ENCODE results near the gene KMO. TPM values are rescaled to one million over a fixed set of nuclear protein-coding genes. Genes with fewer than 3 reads are reported as not detected.

Gene KMO
- total and polyA plus RNA-seq, 2 donors (not counting 3 experiments of a cell fraction or from before 2014, with no cell fraction given), result not detected

DNA sequence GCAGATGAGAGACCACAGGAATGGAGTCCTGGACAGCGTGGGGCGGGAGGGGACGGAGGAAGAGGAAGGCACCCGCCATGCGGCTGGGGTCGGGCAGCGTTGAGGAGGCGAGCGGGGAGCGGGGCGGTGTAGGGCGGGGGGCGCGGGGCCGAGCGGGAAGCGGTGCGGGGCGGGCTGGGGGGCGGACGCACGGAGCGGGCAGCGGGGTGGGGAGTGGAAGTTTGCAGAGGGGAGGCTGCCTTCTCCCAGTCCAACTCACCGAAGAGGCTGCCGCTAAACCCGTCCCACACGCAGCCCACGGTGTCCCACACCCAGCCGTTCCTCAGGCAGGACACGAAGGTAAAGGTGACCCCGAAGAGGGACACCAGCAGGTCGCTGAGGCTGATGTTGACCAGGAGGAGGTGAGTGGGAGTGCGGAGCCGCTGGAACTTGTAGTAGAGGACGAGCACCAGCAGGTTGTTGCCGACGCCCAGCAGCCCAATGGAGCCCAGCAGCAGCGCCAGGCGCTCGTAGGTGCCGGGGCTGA, 107.5 kb downstream of the KMO start:
- intact Hi-C loops (cut with micrococcal nuclease), result loop anchor here (1.0 to 10.0 kb wide), 3 partner anchors 27 to 285 kb away; partner anchors contain the start of genes EXO1 and RGS7
- Histone ChIP-seq H3K9me1 (replicated peaks; ENCODE audit: control insufficient read depth, extremely low read depth, insufficient read depth, low read length) (no peaks in the 10 kb centered on the region), H3K4me2 (ENCODE audit: insufficient read depth, low read length) (peak overlapping the region; percentile 77), H3K9me3 (replicated peaks; ENCODE audit: control insufficient read depth, insufficient read depth, low read length) (no peaks in the 10 kb centered on the region), H3K27me3 (ENCODE audit: control insufficient read depth in 2 of 2, insufficient read depth in 2 of 2, low read length in 2 of 2) (no peaks in the 10 kb centered on the region), H3K27ac (ENCODE audit: insufficient read depth, low read depth, low read length) (peak overlapping the region; percentile 32), H3K36me3 (ENCODE audit: control insufficient read depth in 2 of 2, extremely low read depth in 1 of 2, insufficient read depth in 2 of 2, low read length in 2 of 2) (peaks cover 0 to 2% of the 10 kb centered on the region in 2 experiments), H3K4me3 (replicated peaks in 1 of 3; ENCODE audit: insufficient read depth in 1 of 3, low read depth in 1 of 3, low read length in 3 of 3) (peak overlapping the region; percentile 49 to 90 (median 57)), H3K79me2 (ENCODE audit: control insufficient read depth, insufficient read depth, low read length) (peaks cover 46% of the 10 kb centered on the region), H3K9ac (replicated peaks; ENCODE audit: extremely low read depth, insufficient read depth, low read length) (peak overlapping the region; percentile 62), H3K4me1 (ENCODE audit: control insufficient read depth, extremely low read depth, insufficient read depth, low read length) (peaks cover 33% of the 10 kb centered on the region), H2AFZ (ENCODE audit: low read depth, low read length) (peak overlapping the region; percentile 88), H4K20me1 (replicated peaks; ENCODE audit: control insufficient read depth, extremely low read depth, insufficient read depth, low read length) (no peaks in the 10 kb centered on the region)
- no TSS peak for BruUV-seq (replicated peaks)
- POLR2A ChIA-PET, result no interaction called here
- DNase-seq (ENCODE audit: low read depth, low spot score), result peak; percentile 58
- TF ChIP-seq CTCF (IDR thresholded peaks at IDR 0.05; ENCODE audit: extremely low read depth in 1 of 2, insufficient read depth in 1 of 2, low read depth in 1 of 2, low read length in 2 of 2) (peak in 1 of 2 donors; percentile 19), JUN (IDR thresholded peaks at IDR 0.05; ENCODE audit: borderline replicate concordance, insufficient read depth, insufficient read length, low read depth) (no peak)
- dilution Hi-C loops (cut with MboI; ENCODE audit: extremely low pct_ligation_motif_present, low sequenced_read_pairs), result no loop called here
- CTCF ChIA-PET, result interaction anchor here (0.8 to 3.0 kb wide), 4 partner anchors 13 to 33 kb away, joined by 3 to 20 read pairs (median 12); no protein-coding TSS in a partner anchor
- no peak for FAIRE-seq

GRCh38 chr1:241640149-241640866, 108.1 kb downstream of the KMO start, which contains the start of the genes CHML and OPN3:
CHML (minus strand) TSS chr1:241640369; CDS start chr1:241635766, 4,603 bp downstream.
OPN3 (minus strand) TSS chr1:241640369; CDS start chr1:241640254, 115 bp downstream.
- no peaks in the 10 kb centered on the region for H3K27me3 ChIP-seq (ENCODE audit: control insufficient read depth in 2 of 2, insufficient read depth in 2 of 2, low read length in 2 of 2)
- peaks cover 41% of the 10 kb centered on the region for H3K79me2 ChIP-seq (ENCODE audit: control insufficient read depth, insufficient read depth, low read length)
- peak within 1 kb of the TSS; percentile 88 for H2AFZ ChIP-seq (ENCODE audit: low read depth, low read length)
- H3K9me3 ChIP-seq (replicated peaks; ENCODE audit: control insufficient read depth, insufficient read depth, low read length), result no peaks in the 10 kb centered on the region
- H3K4me1 ChIP-seq (ENCODE audit: control insufficient read depth, extremely low read depth, insufficient read depth, low read length), result peaks cover 33% of the 10 kb centered on the region
- peak within 1 kb of the TSS; percentile 62 for H3K9ac ChIP-seq (replicated peaks; ENCODE audit: extremely low read depth, insufficient read depth, low read length)
- ChIA-PET POLR2A (interaction anchor here (0.6 to 0.7 kb wide), 4 partner anchors 14 to 108 kb away, joined by 3 to 6 read pairs (median 6); no protein-coding TSS in a partner anchor), CTCF (interaction anchor here (0.7 to 2.6 kb wide), 4 partner anchors 12 to 34 kb away, joined by 3 to 20 read pairs (median 6); partner anchors contain the start of gene WDR64)
- peaks cover 0 to 2% of the 10 kb centered on the region in 2 experiments for H3K36me3 ChIP-seq (ENCODE audit: control insufficient read depth in 2 of 2, extremely low read depth in 1 of 2, insufficient read depth in 2 of 2, low read length in 2 of 2)
- DNase-seq (ENCODE audit: low read depth, low spot score) (peak; percentile 91), FAIRE-seq (peak; percentile 73)
- no TSS peak for BruUV-seq (replicated peaks)
- no peaks in the 10 kb centered on the region for H3K9me1 ChIP-seq (replicated peaks; ENCODE audit: control insufficient read depth, extremely low read depth, insufficient read depth, low read length)
- intact Hi-C loops (cut with micrococcal nuclease) (loop anchor here (1.0 to 2.0 kb wide), 2 partner anchors 28 to 208 kb away; partner anchors contain the start of gene EXO1), dilution Hi-C loops (cut with MboI; ENCODE audit: extremely low pct_ligation_motif_present, low sequenced_read_pairs) (no loop called here)
- H4K20me1 ChIP-seq (replicated peaks; ENCODE audit: control insufficient read depth, extremely low read depth, insufficient read depth, low read length), result no peaks in the 10 kb centered on the region
- TF ChIP-seq POLR2AphosphoS5 (IDR thresholded peaks at IDR 0.05; ENCODE audit: insufficient read depth, low read depth, low read length), result peak; percentile 89
- no peak for TF ChIP-seq GATA2 (IDR thresholded peaks at IDR 0.05; ENCODE audit: insufficient read depth, insufficient read length, low read depth, low read length)
- TF ChIP-seq MAX (IDR thresholded peaks at IDR 0.05; ENCODE audit: insufficient read depth, insufficient read length), result no peak
- TF ChIP-seq MYC (IDR thresholded peaks at IDR 0.05; ENCODE audit: low read depth, low read length), result no peak
- peak; percentile 95 for TF ChIP-seq POLR2A (IDR thresholded peaks at IDR 0.05; ENCODE audit: low read depth, low read length)
- peak within 1 kb of the TSS; percentile 49 to 90 (median 57) for H3K4me3 ChIP-seq (replicated peaks in 1 of 3; ENCODE audit: insufficient read depth in 1 of 3, low read depth in 1 of 3, low read length in 3 of 3)
- H3K27ac ChIP-seq (ENCODE audit: insufficient read depth, low read depth, low read length), result peak within 1 kb of the TSS; percentile 39
- peak within 1 kb of the TSS; percentile 77 for H3K4me2 ChIP-seq (ENCODE audit: insufficient read depth, low read length)

Data from endothelial cell of umbilical vein (primary cell).